ENCODE measurements around the gene ZNF385D.

The ZNF385D gene

GRCh38 chr3:21664996-21665395 lies 86.0 kb downstream of the ZNF385D start:
- CTCF ChIA-PET: no interaction called here
- DNase-seq (ENCODE audit: extremely low spot score): no peak
- no peak for TF ChIP-seq SP1 (IDR thresholded peaks at IDR 0.05)
- no peak for TF ChIP-seq BHLHE40 (IDR thresholded peaks at IDR 0.05; ENCODE audit: borderline replicate concordance)
- TF ChIP-seq L3MBTL2 (conservative IDR thresholded peaks at IDR 0.05): no peak
- no peak for TF ChIP-seq ELF4 (IDR thresholded peaks at IDR 0.05)
- TF ChIP-seq ARNT (IDR thresholded peaks at IDR 0.05): no peak
- no peak for TF ChIP-seq ZNF384 (IDR thresholded peaks at IDR 0.05)
- POLR2A ChIA-PET: no interaction called here

GRCh38 chr3:21662403-21662802 lies 88.6 kb downstream of the ZNF385D start:
- ChIA-PET POLR2A (no interaction called here), CTCF (no interaction called here)
- no peak for DNase-seq (ENCODE audit: extremely low spot score)
- no peak for TF ChIP-seq TARDBP (IDR thresholded peaks at IDR 0.05)
- no peak for TF ChIP-seq SUZ12 (IDR thresholded peaks at IDR 0.05)
- no peak for TF ChIP-seq PKNOX1 (IDR thresholded peaks at IDR 0.05)
- TF ChIP-seq FOXK2 (IDR thresholded peaks at IDR 0.05): no peak

GRCh38 chr3:21654662-21655061 lies 96.3 kb downstream of the ZNF385D start:
- ChIA-PET POLR2A (no interaction called here), CTCF (no interaction called here)
- no peak for DNase-seq (ENCODE audit: extremely low spot score)
- no peak for TF ChIP-seq FOXA1 (IDR thresholded peaks at IDR 0.05)
- no peak for TF ChIP-seq SUZ12 (IDR thresholded peaks at IDR 0.05)
- no peak for TF ChIP-seq CTBP1 (IDR thresholded peaks at IDR 0.05; ENCODE audit: borderline replicate concordance)
- no peak for TF ChIP-seq ELF4 (IDR thresholded peaks at IDR 0.05)
- no peak for TF ChIP-seq FOXK2 (IDR thresholded peaks at IDR 0.05)
- TF ChIP-seq ARNT (IDR thresholded peaks at IDR 0.05): no peak

GRCh38 chr3:21654241-21654640 lies 96.8 kb downstream of the ZNF385D start:
- TF ChIP-seq ZNF384 (IDR thresholded peaks at IDR 0.05) (no peak), BHLHE40 (IDR thresholded peaks at IDR 0.05; ENCODE audit: borderline replicate concordance) (no peak), HDGF (IDR thresholded peaks at IDR 0.05; ENCODE audit: borderline replicate concordance) (no peak), LEF1 (IDR thresholded peaks at IDR 0.05; ENCODE audit: borderline replicate concordance) (no peak), ARNT (IDR thresholded peaks at IDR 0.05) (no peak), PKNOX1 (IDR thresholded peaks at IDR 0.05) (no peak), L3MBTL2 (conservative IDR thresholded peaks at IDR 0.05) (no peak), CTBP1 (IDR thresholded peaks at IDR 0.05; ENCODE audit: borderline replicate concordance) (no peak), NFRKB (IDR thresholded peaks at IDR 0.05) (no peak), FOXM1 (IDR thresholded peaks at IDR 0.05; ENCODE audit: borderline replicate concordance) (no peak), TARDBP (IDR thresholded peaks at IDR 0.05) (no peak), SP1 (IDR thresholded peaks at IDR 0.05) (no peak), SUZ12 (IDR thresholded peaks at IDR 0.05) (no peak), FOXA1 (IDR thresholded peaks at IDR 0.05) (no peak), FOXK2 (IDR thresholded peaks at IDR 0.05) (no peak), ELF4 (IDR thresholded peaks at IDR 0.05) (no peak)
- DNase-seq (ENCODE audit: extremely low spot score): no peak
- POLR2A ChIA-PET: no interaction called here
- CTCF ChIA-PET: no interaction called here

- ChIA-PET POLR2A (no interaction called here), CTCF (no interaction called here)
- DNase-seq (ENCODE audit: extremely low spot score): no peak
- TF ChIP-seq ELF4 (IDR thresholded peaks at IDR 0.05) (no peak), HDGF (IDR thresholded peaks at IDR 0.05; ENCODE audit: borderline replicate concordance) (no peak), BHLHE40 (IDR thresholded peaks at IDR 0.05; ENCODE audit: borderline replicate concordance) (no peak), ZNF384 (IDR thresholded peaks at IDR 0.05) (no peak), TARDBP (IDR thresholded peaks at IDR 0.05) (no peak)
Measured at GRCh38 chr3:21649519-21649918, 101.5 kb downstream of the ZNF385D start.

- no peak for DNase-seq (ENCODE audit: extremely low spot score)
- POLR2A ChIA-PET: no interaction called here
- no peak for TF ChIP-seq ARNT (IDR thresholded peaks at IDR 0.05)
- no peak for TF ChIP-seq ELF4 (IDR thresholded peaks at IDR 0.05)
- TF ChIP-seq HDGF (IDR thresholded peaks at IDR 0.05; ENCODE audit: borderline replicate concordance): no peak
- TF ChIP-seq SP1 (IDR thresholded peaks at IDR 0.05): no peak
- TF ChIP-seq NFRKB (IDR thresholded peaks at IDR 0.05): no peak
- no peak for TF ChIP-seq FOXM1 (IDR thresholded peaks at IDR 0.05; ENCODE audit: borderline replicate concordance)
- no peak for TF ChIP-seq TARDBP (IDR thresholded peaks at IDR 0.05)
- TF ChIP-seq CTBP1 (IDR thresholded peaks at IDR 0.05; ENCODE audit: borderline replicate concordance): no peak
- TF ChIP-seq LEF1 (IDR thresholded peaks at IDR 0.05; ENCODE audit: borderline replicate concordance): no peak
- no peak for TF ChIP-seq SUZ12 (IDR thresholded peaks at IDR 0.05)
- TF ChIP-seq ZNF384 (IDR thresholded peaks at IDR 0.05): no peak
- TF ChIP-seq PKNOX1 (IDR thresholded peaks at IDR 0.05): no peak
- no peak for TF ChIP-seq FOXK2 (IDR thresholded peaks at IDR 0.05)
- no peak for TF ChIP-seq FOXA1 (IDR thresholded peaks at IDR 0.05)
- TF ChIP-seq L3MBTL2 (conservative IDR thresholded peaks at IDR 0.05): no peak
- CTCF ChIA-PET: no interaction called here
Measured at GRCh38 chr3:21647961-21648360, 103.0 kb downstream of the ZNF385D start.

- ChIA-PET POLR2A (no interaction called here), CTCF (no interaction called here)
- DNase-seq (ENCODE audit: extremely low spot score): no peak
- TF ChIP-seq HDGF (IDR thresholded peaks at IDR 0.05; ENCODE audit: borderline replicate concordance) (no peak), FOXK2 (IDR thresholded peaks at IDR 0.05) (no peak), ELF4 (IDR thresholded peaks at IDR 0.05) (no peak), FOXM1 (IDR thresholded peaks at IDR 0.05; ENCODE audit: borderline replicate concordance) (no peak), NFRKB (IDR thresholded peaks at IDR 0.05) (no peak), ARNT (IDR thresholded peaks at IDR 0.05) (no peak), ZNF384 (IDR thresholded peaks at IDR 0.05) (no peak), SP1 (IDR thresholded peaks at IDR 0.05) (no peak), TARDBP (IDR thresholded peaks at IDR 0.05) (no peak), FOXA1 (IDR thresholded peaks at IDR 0.05) (no peak)
Measured at GRCh38 chr3:21645121-21645897, 105.7 kb downstream of the ZNF385D start.
